Myocyte (in vitro differentiated cells): ENCODE results near the gene MICAL1. TPM values are rescaled to one million over a fixed set of nuclear protein-coding genes. Genes with fewer than 3 reads are reported as not detected.
A peak's percentile ranks its signal among the peaks of the same experiment; 100 is the strongest.
"Not testable (repeated sequence)": the region's sequence is repeated elsewhere in the genome, so short reads cannot be mapped to it uniquely, and the experiment has no call there.

Experiments
- DNase-seq: peaks from one replicate; pipeline ENCODE4 v3.0.0-alpha.2; 2012; ENCODE audit warnings: low read depth
- total RNA-seq: library from RNA; depleted of rRNA; stranded (reverse); fragments of >200 nt; gene quantifications from 2 replicates; pipeline ENCODE4 v1.2.3, GENCODE V29; 2014

Gene MICAL1
- total RNA-seq, 1 donor from 2014 or later, result 170 TPM

GRCh38 chr6:109477184-109477583, 21.6 kb upstream of the MICAL1 start:
- DNase-seq, result no peak

DNA sequence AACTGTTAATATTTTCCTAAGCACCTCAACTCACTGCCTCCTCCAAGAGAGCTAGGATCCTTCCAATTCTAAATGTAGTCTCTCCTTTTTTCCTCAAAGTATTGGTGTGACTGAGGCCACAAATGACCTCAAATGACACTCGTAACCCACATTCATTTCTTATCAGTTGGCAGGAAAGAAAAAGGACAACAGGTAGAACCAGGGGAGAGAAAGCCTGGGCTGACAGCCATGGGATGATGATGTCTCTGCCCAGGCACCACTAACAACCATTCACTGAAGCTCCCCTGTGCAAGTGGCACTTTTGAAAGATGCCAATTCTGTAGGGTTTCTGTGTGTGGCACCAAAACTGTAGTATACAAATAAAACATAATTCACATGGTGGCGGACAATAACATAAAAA, 20.1 kb upstream of the MICAL1 start:
- no peak for DNase-seq

GRCh38 chr6:109474995-109475394, 19.4 kb upstream of the MICAL1 start:
- no peak for DNase-seq

DNA sequence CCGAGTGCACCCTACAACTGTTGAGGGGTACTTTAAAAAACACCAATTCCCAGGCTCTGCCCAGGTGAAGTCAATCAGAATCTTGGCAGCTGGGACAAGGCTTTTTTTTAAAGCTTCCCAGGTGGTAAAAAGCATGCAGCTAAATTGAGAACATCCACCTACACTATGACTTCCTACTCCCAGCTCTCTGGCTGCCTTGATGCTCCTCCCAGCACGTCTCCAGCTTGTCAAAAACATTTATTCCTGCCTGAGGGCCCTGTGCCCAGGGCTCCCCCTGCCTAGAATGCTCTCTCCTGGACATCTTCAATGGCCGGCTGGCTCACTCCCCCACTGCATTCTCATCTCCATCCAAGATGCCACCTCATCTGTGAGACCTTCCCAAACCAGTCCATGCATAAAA, 17.5 kb upstream of the MICAL1 start:
- DNase-seq, result no peak

DNA sequence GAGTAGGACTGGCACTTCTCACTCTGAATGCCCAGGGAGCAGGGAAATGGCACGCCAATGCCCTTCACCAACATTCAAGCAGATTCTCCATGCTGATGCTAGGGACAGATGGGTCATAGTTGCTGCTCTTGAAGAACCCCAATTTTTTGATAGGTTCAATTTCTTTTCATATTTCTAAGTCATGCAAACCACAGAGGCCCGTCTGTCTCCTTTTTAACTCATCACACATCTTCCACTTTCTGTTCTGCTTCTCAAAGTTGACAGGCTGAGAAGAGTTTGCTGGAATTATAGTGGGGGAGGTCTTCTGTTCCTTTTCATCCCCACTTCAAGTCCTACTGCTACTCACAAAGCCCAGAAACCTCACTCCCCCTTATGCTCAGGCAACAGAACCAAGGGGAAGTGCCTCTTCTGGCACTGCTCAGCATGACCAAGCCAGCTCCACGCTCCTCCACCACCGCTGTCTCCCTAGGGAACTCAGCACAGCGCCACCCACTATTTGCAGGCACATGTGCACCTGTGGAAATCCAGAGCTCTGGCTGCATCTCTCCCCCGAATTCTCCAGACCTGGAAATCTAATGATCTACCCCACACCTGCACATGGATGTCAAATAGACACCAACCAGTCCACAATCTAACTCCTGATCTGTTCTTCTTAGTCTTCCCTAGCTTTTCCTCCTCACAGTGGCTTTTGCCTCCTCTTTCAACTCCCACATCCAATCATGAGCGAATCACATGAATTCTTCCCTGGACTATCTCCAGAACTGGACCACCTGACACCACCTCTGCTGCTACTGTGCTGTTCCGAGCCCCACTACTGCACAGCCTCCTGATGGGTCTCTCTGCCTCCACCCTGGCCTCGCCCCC, 16.8 kb upstream of the MICAL1 start:
- DNase-seq, result no peak

DNA sequence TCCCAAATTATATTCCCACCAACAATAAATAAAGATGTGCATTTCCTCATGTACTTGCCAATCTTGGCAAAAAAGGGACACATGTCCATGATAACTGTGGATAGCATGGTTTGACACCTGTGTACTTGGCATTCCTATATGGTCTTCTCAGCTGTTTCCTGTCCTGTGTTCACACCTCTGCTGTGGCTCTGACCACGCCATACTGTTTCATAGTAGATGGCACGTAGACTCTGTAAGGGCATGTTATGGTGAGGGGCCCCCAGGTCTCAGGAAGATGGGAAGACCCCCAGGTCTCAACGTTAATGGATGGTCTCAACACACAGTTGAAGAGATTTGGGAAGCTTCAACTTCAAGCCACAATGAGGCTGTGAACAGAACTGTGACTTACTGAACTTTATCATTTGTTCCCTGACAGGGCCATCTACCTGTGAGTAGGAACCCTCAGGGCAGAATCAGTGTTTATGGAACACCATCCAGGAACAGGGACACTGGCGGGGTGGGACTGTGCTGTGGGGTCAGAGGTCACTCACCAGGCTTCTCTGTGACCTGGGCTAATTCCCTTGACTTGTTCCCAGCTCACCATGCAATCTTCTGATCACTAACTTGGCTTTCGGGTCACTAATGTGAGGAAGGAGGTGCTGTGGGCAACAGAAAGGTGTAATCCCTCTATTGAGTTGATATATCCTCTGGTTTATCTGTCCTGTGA, 15.7 kb upstream of the MICAL1 start:
- DNase-seq, result no peak

- no peak for DNase-seq
Measured at GRCh38 chr6:109469591-109470189, 14.1 kb upstream of the MICAL1 start.

- no peak for DNase-seq
Measured at GRCh38 chr6:109467696-109468095, 12.1 kb upstream of the MICAL1 start.

DNA sequence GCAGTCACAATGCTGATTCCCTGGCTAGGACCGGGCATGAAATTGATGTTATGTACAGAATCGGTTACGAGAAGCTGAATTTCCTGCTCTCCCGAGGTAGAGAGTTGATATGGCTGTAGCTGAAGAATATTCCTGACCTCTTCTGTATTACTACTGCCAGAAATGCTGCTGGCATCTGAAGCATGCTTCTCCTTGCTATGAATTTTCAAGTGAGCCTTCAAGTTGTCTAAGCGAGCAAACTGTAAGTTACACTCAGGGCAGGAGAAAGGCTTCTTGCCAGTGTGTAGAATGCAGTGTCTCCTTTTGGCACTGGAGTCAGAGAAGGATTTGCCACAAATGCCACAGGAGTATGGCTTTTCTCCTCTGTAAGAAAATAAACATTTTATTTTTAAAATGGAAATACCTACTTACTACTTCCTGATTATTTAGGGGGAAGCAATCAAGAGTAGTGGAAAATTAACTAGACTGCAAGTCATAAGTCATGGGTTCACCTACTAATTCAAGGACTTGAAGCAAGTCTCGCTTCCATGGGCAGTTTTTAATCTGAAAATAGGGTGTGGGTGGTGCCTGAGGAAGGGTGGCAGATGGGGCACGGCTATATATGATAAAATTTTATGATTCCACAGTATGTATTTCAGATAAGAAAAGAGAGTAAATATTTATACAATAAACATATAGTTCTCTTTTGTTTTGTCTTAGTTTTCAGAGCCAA, 10.8 kb upstream of the MICAL1 start:
- DNase-seq, result no peak

GRCh38 chr6:109465772-109466171, 10.2 kb upstream of the MICAL1 start:
- DNase-seq, result no peak

GRCh38 chr6:109461733-109462526, 6.4 kb upstream of the MICAL1 start:
- DNase-seq, result no peak

- DNase-seq, result not testable (repeated sequence)
Measured at GRCh38 chr6:109461205-109461604, 5.6 kb upstream of the MICAL1 start.

GRCh38 chr6:109460161-109460829, 4.7 kb upstream of the MICAL1 start:
- no peak for DNase-seq

DNA sequence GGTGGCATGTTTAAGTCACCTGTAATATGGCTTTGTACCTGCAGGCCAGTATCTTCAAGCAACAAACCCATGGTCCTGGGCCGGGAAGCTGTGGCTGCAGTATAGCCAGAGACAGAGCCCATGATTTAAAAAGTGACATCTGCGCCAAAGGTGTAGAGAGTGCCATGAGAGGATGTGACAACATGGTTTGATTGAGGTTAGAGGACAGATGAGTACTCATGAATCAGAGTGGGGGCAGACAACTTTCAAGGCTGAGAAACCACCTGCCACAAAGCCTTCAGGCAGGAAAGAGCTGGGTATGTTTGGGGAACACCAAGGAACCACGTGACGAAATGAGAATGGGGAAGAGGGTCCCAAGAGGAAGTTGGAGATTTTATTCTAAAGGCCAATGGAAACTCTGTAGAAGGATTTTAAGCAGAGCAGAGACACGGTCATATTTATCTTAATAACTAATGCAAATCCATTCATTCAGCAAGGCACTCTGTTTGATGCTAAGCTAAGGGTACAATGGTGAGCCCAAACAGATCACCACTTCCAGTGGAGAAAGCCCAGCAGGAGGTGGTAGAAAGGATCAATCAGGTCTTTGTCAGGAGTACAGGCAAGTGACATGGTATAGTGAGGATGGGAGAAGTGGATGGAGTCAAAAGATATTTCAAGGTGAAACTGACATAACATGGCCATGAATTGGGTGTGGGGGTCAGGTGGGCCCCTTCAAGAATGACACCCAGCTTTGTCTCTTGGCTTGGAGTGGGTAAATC, 3.4 kb upstream of the MICAL1 start:
- DNase-seq, result peak; percentile 71

GRCh38 chr6:109457562-109457996, 2.0 kb upstream of the MICAL1 start:
- peak; percentile 36 for DNase-seq

- DNase-seq, result peak; percentile 77
Measured at GRCh38 chr6:109456710-109457561, 1.4 kb upstream of the MICAL1 start.

DNA sequence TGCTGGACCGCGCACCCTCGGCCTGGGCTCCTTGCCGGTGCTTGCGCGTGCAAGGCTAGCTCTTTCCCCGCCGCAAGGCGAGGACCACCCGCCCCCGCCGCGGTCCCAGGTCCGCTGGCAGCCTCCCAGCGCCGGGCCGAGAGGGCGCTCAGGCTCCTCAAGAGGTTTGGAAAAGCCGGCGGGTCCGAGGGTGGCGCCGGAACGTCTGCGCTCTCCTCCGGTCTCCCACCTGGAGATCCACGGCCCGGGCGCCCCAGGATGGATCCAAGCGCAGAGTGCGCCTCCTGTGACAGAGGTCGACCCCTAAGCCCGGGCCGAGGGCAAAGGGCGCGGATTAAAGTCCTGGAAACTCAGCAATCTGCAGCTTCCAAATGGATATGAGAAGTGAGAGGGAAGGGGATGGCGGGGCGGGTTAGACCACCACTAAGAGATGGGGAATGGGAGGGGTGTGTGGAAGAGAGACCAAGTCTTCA, 575 bp upstream of the MICAL1 start:
- DNase-seq, result no peak
